Vagina (tissue), 2 donors: ENCODE results near the gene P3H1. TPM values are rescaled to one million over a fixed set of nuclear protein-coding genes. Genes with fewer than 3 reads are reported as not detected.

Experiments
- DNase-seq, 2 donors: peaks; one replicate each; pipeline ENCODE4 v3.0.0-alpha.2; 2017; ENCODE audit errors: extremely low spot score in 2 of 2
- H3K27ac ChIP-seq: fragments of 200-600 bp; sonication (generic); one replicate; pipeline ENCODE4 v1.5.1; 2019
- H3K27me3 ChIP-seq: fragments of 200-600 bp; sonication (generic); one replicate; pipeline ENCODE4 v1.5.1; 2019
- H3K36me3 ChIP-seq, 2 donors: fragments of 200-600 bp; sonication (generic); one replicate each; pipeline ENCODE4 v1.5.1; 2017 to 2019
- H3K4me1 ChIP-seq: fragments of 200-600 bp; sonication (generic); one replicate; pipeline ENCODE4 v1.5.1; 2019
- H3K4me3 ChIP-seq, 2 donors: fragments of 200-600 bp; sonication (generic); 1 replicate in 1 of 2; 2 replicates in 1 of 2; pipeline ENCODE4 v1.5.1; 2016 to 2019
- H3K9me3 ChIP-seq: fragments of 200-600 bp; sonication (generic); one replicate; pipeline ENCODE4 v1.5.1; 2019
- CTCF ChIP-seq, 3 experiments: fragments of 450-650 bp in 2 of 3; fragments of 200-600 bp in 1 of 3; sonication (generic) in 1 of 3; IDR thresholded peaks; one replicate each; pipeline ENCODE4 v1.5.1; 2017 to 2019; ENCODE audit warnings: antibody characterized with exemption in 3 of 3, mild to moderate bottlenecking in 2 of 3, moderate library complexity in 2 of 3
- POLR2A ChIP-seq, 2 donors: fragments of 450-650 bp; IDR thresholded peaks; one replicate each; pipeline ENCODE4 v1.6.1; 2017; ENCODE audit warnings: antibody characterized with exemption in 2 of 2, mild to moderate bottlenecking in 2 of 2, moderate library complexity in 2 of 2
- POLR2AphosphoS5 ChIP-seq, 2 donors: sonication (generic); formaldehyde crosslinking; IDR thresholded peaks; one replicate each; pipeline ENCODE4 v1.9.0; 2017; ENCODE audit warnings: antibody characterized with exemption in 2 of 2, mild to moderate bottlenecking in 2 of 2, low read depth in 1 of 2; ENCODE audit not compliant: insufficient read depth in 1 of 2
- intact Hi-C: fragments of 100-400 bp; cut with DNase I; formaldehyde crosslinking; loops from one replicate; pipeline ENCODE4 v1.15.1; 2023
- total RNA-seq: library from RNA; depleted of rRNA; stranded (reverse); fragments of >200 nt; gene quantifications from one replicate; pipeline ENCODE4 v1.2.3, GENCODE V29; 2016

P3H1 gene
- total RNA-seq, 1 donor from 2014 or later = 40.5 TPM

GRCh38 chr1:42788021-42788420 is 21.2 kb upstream of the P3H1 start:
- no peaks in the 10 kb centered on the region for H3K9me3 ChIP-seq
- intact Hi-C loops = loop anchor here (5.0 kb wide), 1 partner anchor 439 kb away; no protein-coding TSS in a partner anchor
- H3K4me3 ChIP-seq = no peak overlapping the region
- H3K4me1 ChIP-seq = peaks cover 19% of the 10 kb centered on the region
- no peak overlapping the region for H3K27ac ChIP-seq
- DNase-seq = no peak
- H3K36me3 ChIP-seq = no peaks in the 10 kb centered on the region
- no peaks in the 10 kb centered on the region for H3K27me3 ChIP-seq
- no peak for TF ChIP-seq POLR2AphosphoS5 (IDR thresholded peaks at IDR 0.05; ENCODE audit: insufficient read depth in 1 of 2, low read depth in 1 of 2)
- no peak for TF ChIP-seq POLR2A (IDR thresholded peaks at IDR 0.05)
- no peak for TF ChIP-seq CTCF (IDR thresholded peaks at IDR 0.05)

GRCh38 chr1:42786097-42786496 is 19.3 kb upstream of the P3H1 start:
- no peak overlapping the region for H3K27ac ChIP-seq
- H3K4me3 ChIP-seq = no peak overlapping the region
- no peaks in the 10 kb centered on the region for H3K9me3 ChIP-seq
- no peaks in the 10 kb centered on the region for H3K36me3 ChIP-seq
- H3K4me1 ChIP-seq = peaks cover 19% of the 10 kb centered on the region
- TF ChIP-seq CTCF (IDR thresholded peaks at IDR 0.05) (no peak), POLR2A (IDR thresholded peaks at IDR 0.05) (no peak), POLR2AphosphoS5 (IDR thresholded peaks at IDR 0.05; ENCODE audit: insufficient read depth in 1 of 2, low read depth in 1 of 2) (no peak)
- no peak for DNase-seq
- intact Hi-C loops = loop anchor here (5.0 kb wide), 1 partner anchor 441 kb away; no protein-coding TSS in a partner anchor
- no peaks in the 10 kb centered on the region for H3K27me3 ChIP-seq

GRCh38 chr1:42784946-42785693 is 18.3 kb upstream of the P3H1 start, which contains the start of gene TMEM269:
TSS of gene TMEM269 (plus strand) at chr1:42784991. CDS start at chr1:42789894, 4,903 bp downstream.
- intact Hi-C loops = loop anchor here (5.0 kb wide), 1 partner anchor 442 kb away; no protein-coding TSS in a partner anchor
- no peak within 1 kb of the TSS for H3K27ac ChIP-seq
- no peak for DNase-seq
- no peaks in the 10 kb centered on the region for H3K9me3 ChIP-seq
- peak within 1 kb of the TSS; percentile 45 to 48 for H3K4me3 ChIP-seq
- no peaks in the 10 kb centered on the region for H3K36me3 ChIP-seq
- no peaks in the 10 kb centered on the region for H3K27me3 ChIP-seq
- peaks cover 19% of the 10 kb centered on the region for H3K4me1 ChIP-seq
- TF ChIP-seq CTCF (IDR thresholded peaks at IDR 0.05) = no peak
- TF ChIP-seq POLR2AphosphoS5 (IDR thresholded peaks at IDR 0.05; ENCODE audit: insufficient read depth in 1 of 2, low read depth in 1 of 2) = peak in 1 of 2 donors; percentile 35

DNA sequence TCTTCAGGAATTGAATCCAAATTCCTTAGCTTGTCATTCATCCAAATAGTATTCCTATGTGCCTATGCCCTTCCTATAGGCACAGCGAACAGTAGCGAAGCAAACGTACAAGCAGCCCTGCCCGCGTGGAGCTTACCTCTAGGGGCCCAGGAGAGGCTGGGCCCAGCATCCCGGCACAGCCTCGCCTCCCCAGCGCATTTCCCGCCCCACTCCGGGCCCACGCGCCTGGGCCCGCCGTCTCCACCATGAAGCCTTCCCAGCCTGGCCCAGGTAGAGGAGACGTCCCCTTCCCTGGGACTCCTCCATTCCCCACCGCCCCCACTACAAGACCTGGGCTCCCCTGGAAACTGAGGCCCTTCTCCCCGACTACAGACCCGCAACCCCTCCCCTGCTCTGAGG is 17.7 kb upstream of the P3H1 start:
- intact Hi-C loops = no loop called here
- DNase-seq = no peak
- no peaks in the 10 kb centered on the region for H3K27me3 ChIP-seq
- H3K9me3 ChIP-seq = no peaks in the 10 kb centered on the region
- peak overlapping the region; percentile 45 to 48 for H3K4me3 ChIP-seq
- H3K27ac ChIP-seq = no peak overlapping the region
- TF ChIP-seq POLR2AphosphoS5 (IDR thresholded peaks at IDR 0.05; ENCODE audit: insufficient read depth in 1 of 2, low read depth in 1 of 2) (no peak), CTCF (IDR thresholded peaks at IDR 0.05) (no peak), POLR2A (IDR thresholded peaks at IDR 0.05) (no peak)
- peaks cover 19% of the 10 kb centered on the region for H3K4me1 ChIP-seq
- no peaks in the 10 kb centered on the region for H3K36me3 ChIP-seq

DNA sequence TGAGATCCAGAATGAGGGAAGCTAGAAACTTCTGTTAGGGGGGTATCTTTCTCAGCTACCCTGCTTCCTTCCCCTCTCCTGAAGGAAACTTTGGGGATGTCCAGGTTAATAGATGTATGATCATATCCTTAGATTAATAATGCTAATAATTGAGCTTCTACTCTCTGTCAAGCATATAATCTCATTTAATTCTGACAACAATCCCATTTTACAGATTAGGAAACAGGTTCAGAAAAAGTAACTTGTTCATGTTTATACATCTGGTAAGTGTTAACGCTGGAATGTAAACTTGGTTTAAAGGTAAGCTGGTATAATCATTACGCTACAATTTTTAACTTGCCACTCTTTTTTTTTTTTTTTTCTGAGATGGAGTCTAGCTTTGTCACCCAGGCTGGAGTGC is 16.3 kb upstream of the P3H1 start:
- Histone ChIP-seq H3K27ac (no peak overlapping the region), H3K4me3 (no peak overlapping the region), H3K36me3 (peaks cover 0 to 6% of the 10 kb centered on the region in 2 donors), H3K9me3 (no peaks in the 10 kb centered on the region), H3K27me3 (no peaks in the 10 kb centered on the region), H3K4me1 (peaks cover 19% of the 10 kb centered on the region)
- TF ChIP-seq CTCF (IDR thresholded peaks at IDR 0.05) = no peak
- no peak for TF ChIP-seq POLR2A (IDR thresholded peaks at IDR 0.05)
- no peak for TF ChIP-seq POLR2AphosphoS5 (IDR thresholded peaks at IDR 0.05; ENCODE audit: insufficient read depth in 1 of 2, low read depth in 1 of 2)
- intact Hi-C loops = no loop called here
- DNase-seq = no peak
